Mucosa of descending colon (tissue), 3 donors: ENCODE results near the gene OVCH1. TPM values are rescaled to one million over a fixed set of nuclear protein-coding genes. Genes with fewer than 3 reads are reported as not detected.

ENCODE experiments used
- ATAC-seq: fragments of 200-7000 bp; cut with Tn5 transposase; one replicate; pipeline ENCODE4 v1.9.1; 2020; ENCODE audit warnings: mild to moderate bottlenecking, moderate library complexity
- DNase-seq, 3 donors: peaks; one replicate each; pipeline ENCODE4 v3.0.0-alpha.2; 2020
- H3K36me3 ChIP-seq: fragments of 200-600 bp; one replicate; pipeline ENCODE4 v1.8.0; 2021; ENCODE audit warnings: low read depth, mild to moderate bottlenecking
- H3K4me1 ChIP-seq: fragments of 200-600 bp; one replicate; pipeline ENCODE4 v1.8.0; 2021; ENCODE audit warnings: low read depth, mild to moderate bottlenecking
- H3K4me3 ChIP-seq: fragments of 200-600 bp; one replicate; pipeline ENCODE4 v1.8.0; 2021; ENCODE audit warnings: mild to moderate bottlenecking
- H3K9me3 ChIP-seq: fragments of 200-600 bp; one replicate; pipeline ENCODE4 v1.8.0; 2021; ENCODE audit warnings: mild to moderate bottlenecking
- CTCF ChIP-seq: fragments of 200-600 bp; IDR thresholded peaks from one replicate; pipeline ENCODE4 v1.8.0; 2022; ENCODE audit warnings: antibody characterized with exemption, mild to moderate bottlenecking
- intact Hi-C, 2 donors: fragments of 100-400 bp; cut with DNase I in 1 of 2; cut with micrococcal nuclease in 1 of 2; formaldehyde crosslinking; loops; one replicate each; pipeline versions ENCODE4 v1.11.0 to v1.11.1; 2022; cut with DNase I, micrococcal nuclease
- total RNA-seq, 3 donors: library from RNA; stranded (reverse); fragmentation: NEBNext Ultra II Directional in 2 of 3; extraction: Animal tissue kit (Norgen Biotek cat#: 25700) in 2 of 3; gene quantifications; one replicate each; pipeline versions ENCODE4 v1.2.1 to v1.2.4, GENCODE V29; 2021 to 2023
- donor health status: DM: no; HTN: no; CAD: no; lungs with moderate emphysema.
- donor health status: DM: no; HTN: no; CAD: no.
- donor health status: DM: no; HTN: yes; CAD: no.

OVCH1 gene
- total RNA-seq, 3 donors from 2014 or later: 0.70 TPM; not detected in 2

- DNase-seq (no peak), ATAC-seq (no peak)
- Histone ChIP-seq H3K4me1 (no peaks in the 10 kb centered on the region), H3K4me3 (no peak overlapping the region), H3K9me3 (no peaks in the 10 kb centered on the region), H3K36me3 (no peaks in the 10 kb centered on the region)
- no peak for TF ChIP-seq CTCF
- intact Hi-C loops: no loop called here
Measured at GRCh38 chr12:29455087-29455486, 42.4 kb downstream of the OVCH1 start.

GRCh38 chr12:29451888-29452287 is 45.6 kb downstream of the OVCH1 start:
- intact Hi-C loops: no loop called here
- no peak for ATAC-seq

GRCh38 chr12:29448157-29448556 is 49.3 kb downstream of the OVCH1 start:
- H3K36me3 ChIP-seq: no peaks in the 10 kb centered on the region
- intact Hi-C loops: no loop called here
- ATAC-seq: no peak
- H3K4me3 ChIP-seq: no peak overlapping the region
- no peak for DNase-seq
- no peaks in the 10 kb centered on the region for H3K9me3 ChIP-seq
- TF ChIP-seq CTCF: no peak
- no peaks in the 10 kb centered on the region for H3K4me1 ChIP-seq

More at GRCh38 chr12:29451888-29452287, 45.6 kb downstream of the OVCH1 start:
- no peak for DNase-seq
- TF ChIP-seq CTCF: no peak
- Histone ChIP-seq H3K9me3 (no peaks in the 10 kb centered on the region), H3K36me3 (no peaks in the 10 kb centered on the region), H3K4me3 (no peak overlapping the region), H3K4me1 (no peaks in the 10 kb centered on the region)

DNA sequence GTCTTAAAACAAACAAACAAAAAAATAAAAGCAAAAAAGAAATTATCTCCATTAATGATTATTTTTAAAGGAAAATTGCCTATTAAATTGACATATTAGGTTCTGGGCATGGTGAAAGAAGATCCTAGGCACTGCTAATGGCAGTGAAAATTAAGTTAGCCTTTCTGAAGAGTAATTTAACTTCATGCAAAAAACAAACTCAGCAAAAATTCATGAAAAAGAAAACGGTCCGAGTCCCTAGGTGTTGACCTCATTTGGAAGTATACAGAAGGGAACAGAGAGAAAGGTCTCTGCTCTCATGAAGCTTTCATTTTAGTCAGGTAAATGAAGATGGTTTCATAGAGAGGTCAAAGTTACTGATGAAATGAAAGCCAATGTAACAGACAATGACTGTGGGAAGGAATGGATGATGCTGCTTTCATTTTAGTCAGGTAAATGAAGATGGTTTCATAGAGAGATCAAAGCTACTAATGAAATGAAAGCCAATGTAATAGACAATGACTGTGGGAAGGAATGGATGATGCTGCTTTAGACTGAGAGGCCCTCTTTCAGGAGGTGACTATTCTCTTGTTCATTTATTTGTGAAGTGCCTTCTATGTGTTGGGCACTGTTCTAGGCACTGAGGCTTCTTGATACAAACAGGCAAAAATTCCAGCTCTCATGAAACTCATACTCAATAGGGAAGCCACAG is 50.1 kb downstream of the OVCH1 start:
- TF ChIP-seq CTCF: no peak
- no peak for ATAC-seq
- H3K9me3 ChIP-seq: no peaks in the 10 kb centered on the region
- intact Hi-C loops: no loop called here
- no peak overlapping the region for H3K4me3 ChIP-seq
- no peaks in the 10 kb centered on the region for H3K36me3 ChIP-seq
- DNase-seq: no peak
- no peaks in the 10 kb centered on the region for H3K4me1 ChIP-seq

GRCh38 chr12:29439506-29439905 is 58.0 kb downstream of the OVCH1 start:
- Histone ChIP-seq H3K4me3 (no peak overlapping the region), H3K36me3 (no peaks in the 10 kb centered on the region), H3K9me3 (no peaks in the 10 kb centered on the region), H3K4me1 (no peaks in the 10 kb centered on the region)
- TF ChIP-seq CTCF: no peak
- DNase-seq: no peak
- intact Hi-C loops: no loop called here
- no peak for ATAC-seq
